NOMO-1 treated with DMSO at 0.1 percent for 48 hours (cell line): ENCODE results near the gene DDIT4.
A peak's percentile ranks its signal among the peaks of the same experiment; 100 is the strongest.
"Not testable (repeated sequence)": the region's sequence is repeated elsewhere in the genome, so short reads cannot be mapped to it uniquely, and the experiment has no call there.

Source experiments
- DNase-seq: peaks from one replicate; lab custom pipeline; 2025; ENCODE audit not compliant: unreplicated experiment; lab: John Stamatoyannopoulos, UW

The DDIT4 gene

DNA sequence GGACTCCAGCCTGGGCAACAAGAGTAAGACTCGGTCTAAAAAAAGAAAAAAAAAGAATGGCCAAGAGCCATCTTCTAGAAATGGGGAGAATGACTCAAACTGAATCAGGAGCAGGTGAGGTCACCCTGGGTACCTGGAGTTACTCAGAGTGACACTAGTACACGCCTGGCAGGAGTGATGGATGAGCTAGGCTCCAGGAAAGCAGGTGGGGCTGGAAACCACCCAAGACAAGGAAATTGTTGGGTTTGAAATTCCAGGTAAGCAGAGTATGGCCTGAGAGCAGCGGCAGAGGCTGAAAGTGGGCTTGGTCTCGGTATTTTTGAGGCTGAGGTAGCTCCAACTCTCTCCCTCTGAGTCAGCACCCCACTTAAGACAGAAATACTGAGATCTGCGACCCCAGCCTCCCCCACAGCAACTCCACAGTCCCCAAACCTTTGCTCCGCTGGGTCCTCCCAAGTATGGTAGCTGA is 18.5 kb downstream of the DDIT4 start:
- no peak for DNase-seq

DNA sequence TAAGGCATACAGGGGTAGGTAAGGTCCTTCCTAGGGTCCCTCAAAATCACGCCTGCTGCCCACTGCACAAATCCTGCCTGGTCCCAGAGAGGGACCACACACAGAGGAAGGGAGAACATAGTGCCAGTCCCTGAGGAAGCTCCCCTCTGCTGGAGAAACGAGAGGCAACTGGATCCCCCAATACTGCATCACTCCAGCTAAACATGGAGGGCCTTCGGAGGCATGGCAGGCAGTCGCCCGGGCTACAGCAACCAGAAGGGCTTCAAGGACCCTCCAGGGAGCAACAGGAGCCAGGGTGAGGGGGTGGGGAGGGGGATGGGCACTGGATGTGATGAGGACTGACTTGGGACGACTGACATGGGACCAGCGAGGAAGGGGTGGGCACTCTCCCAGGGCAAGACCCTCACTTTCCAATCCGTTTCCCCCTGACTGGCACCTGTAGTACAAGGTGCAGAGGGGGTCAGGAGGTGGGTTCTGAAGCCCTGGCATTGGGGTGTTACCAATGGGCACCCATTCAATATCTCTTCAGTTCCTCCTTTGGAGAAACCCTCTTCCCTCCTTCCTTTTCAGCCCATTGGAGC is 21.7 kb downstream of the DDIT4 start:
- no peak for DNase-seq

DNA sequence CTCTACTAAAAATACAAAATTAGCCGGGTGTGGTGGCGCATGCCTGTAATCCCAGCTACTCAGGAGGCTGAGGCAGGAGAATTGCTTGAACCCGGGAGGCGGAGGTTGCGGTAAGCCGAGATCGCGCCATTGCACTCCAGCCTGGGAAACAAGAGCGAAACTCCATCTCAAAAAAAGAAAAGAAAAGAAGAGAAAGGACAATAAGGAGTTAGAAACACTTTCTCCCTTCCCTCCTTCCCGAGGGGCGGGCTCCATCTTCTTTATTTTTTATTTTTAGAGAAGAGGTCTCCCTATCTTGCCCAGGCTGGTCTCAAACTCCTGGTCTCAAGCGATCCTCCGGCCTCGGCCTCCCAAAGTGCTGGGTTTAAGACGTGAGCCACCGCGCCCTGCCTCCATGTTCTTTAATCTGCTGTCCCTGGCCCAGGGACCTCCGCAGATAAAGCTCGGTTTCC is 23.1 kb downstream of the DDIT4 start:
- DNase-seq: not testable (repeated sequence)

DNA sequence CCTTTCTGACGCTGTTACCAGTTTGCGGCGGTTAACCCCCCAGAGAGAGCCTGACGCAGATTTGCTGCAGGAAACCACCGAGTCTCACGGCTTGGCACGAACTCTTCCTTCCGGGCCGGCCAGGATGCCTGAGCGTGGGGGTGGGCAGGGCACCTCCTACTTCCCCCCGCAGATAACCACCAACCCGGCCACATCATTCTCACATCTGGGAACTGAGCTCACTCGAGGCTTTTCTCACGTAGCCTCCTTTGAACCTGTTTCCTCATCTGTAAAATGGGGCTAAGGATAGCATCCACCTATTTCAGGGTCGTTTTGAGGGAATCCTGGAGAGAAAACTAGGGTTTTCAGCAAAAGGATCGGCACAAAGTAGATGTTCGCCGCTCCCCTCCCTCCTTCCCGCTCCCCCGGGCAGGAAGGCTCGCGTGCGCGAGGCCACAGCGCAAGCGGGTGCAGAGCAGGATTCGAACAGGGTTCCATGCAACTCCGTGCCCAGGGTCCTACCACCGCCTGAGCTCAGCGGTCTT is 23.6 kb downstream of the DDIT4 start:
- peak; percentile 96 for DNase-seq

DNA sequence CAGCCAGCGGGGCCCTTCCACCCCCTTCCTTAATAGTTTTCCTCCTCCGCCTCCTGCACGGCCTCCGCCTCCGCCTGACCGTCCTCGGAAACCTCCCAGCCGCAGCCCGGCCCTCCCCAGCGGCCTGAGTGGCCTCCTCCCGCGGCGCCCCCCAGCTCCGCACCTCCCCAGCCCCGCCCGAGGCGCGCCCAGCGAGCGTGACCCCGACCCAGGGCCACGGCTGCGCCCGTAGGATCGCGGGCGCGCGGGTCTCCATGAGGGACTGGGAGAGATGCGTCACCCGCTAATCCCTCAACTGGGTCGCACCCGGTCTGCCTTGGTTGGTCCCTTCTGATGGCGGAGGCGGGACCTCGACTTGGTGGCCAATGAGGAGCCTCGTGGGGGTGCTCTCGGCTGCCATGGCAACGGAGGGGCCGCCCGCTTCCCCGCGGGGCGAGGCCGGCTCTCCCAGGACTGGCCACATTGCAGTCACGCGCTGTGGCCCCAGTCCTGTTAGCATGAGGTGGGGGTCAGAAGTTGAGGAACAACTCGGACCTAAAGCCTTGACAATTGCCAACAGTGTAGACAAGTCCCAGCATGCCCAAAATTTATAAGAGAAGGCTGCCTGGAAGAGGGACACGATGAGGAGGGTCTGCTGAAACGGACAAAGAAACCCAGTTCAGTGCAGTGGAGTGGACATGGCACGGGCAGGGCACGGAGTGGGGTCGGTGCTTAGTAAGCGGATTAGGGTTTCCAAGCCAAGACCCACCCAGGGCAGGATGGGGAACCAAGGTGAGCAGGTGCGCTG is 24.3 kb downstream of the DDIT4 start:
- peak; percentile 96 for DNase-seq

DNA sequence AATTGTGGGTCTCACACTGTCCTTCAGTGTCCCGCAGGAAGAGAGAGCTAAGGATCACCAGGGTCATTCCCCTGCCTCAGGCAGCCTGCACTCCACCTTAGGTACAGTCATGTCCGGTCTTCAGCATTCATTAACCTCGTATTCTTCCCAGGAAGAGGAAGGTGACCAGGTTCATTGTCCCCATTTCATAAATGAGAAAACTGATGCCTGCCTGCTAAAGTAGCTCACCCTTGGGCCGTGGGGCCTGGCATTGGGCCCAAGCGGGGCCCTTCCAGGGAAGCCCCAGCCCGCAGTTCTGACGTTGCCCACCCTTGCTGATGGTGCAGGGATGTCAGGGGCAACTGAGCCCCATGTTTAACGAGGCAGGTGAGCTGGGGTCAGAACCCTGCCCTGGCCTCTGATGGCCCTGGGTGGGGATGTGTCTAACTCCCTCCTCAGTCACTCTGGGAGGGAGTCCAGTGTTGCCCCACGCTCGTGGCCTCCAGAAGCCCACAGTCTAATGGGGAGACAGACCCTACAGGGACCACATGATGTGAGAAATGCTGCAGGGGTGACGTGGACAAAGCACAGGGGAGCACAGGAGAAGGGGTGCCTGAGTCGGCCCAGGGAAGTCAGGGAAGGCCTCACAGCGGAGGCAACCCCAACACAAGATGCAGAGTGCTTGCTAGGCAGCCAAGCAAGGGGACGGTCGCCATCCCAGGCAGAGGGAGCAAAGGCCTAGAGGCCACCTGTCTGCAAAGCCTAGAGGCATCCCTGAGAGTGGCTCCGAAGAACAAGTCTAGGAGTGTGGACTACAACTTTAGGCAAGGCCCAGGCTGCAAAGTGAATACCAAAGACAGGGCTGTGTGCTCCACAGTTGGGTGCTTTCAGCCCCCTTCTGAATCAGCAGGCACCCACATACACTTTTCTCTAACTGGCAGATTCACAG is 25.1 kb downstream of the DDIT4 start:
- DNase-seq: no peak

DNA sequence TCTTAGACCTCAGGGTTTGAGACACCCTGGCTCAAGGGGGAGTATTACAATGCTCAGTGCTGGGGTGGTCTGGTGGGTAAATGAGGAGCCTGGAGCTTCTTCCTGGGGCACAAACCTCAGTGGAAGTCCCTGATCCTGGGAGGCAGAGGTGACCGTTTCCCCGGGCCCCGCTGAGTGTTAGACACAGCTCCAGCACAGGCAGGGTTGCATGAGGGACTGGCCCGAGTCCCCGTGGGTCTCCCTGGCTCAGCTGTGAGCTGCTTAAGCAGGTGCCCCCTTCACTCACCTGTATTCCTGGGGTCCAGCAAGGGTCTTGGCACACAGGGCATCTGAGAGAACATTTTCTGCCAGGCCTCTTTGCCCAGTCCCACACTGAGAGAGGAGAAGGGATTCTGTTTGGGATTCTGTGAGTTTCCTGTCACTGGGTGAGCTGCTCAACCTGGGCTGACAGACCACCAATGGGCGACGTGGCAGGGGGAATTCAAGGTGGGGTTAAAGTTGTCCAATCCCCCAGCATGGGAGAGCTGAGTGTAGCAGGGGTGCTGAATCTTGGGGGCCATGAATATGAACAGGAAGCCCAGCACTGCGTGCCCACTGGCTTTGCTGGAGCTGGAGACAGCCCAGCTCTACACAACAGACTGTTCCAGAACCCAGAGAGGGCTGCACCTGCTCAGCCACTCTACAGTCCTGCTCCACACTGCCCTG is 29.9 kb downstream of the DDIT4 start:
- DNase-seq: no peak

DNA sequence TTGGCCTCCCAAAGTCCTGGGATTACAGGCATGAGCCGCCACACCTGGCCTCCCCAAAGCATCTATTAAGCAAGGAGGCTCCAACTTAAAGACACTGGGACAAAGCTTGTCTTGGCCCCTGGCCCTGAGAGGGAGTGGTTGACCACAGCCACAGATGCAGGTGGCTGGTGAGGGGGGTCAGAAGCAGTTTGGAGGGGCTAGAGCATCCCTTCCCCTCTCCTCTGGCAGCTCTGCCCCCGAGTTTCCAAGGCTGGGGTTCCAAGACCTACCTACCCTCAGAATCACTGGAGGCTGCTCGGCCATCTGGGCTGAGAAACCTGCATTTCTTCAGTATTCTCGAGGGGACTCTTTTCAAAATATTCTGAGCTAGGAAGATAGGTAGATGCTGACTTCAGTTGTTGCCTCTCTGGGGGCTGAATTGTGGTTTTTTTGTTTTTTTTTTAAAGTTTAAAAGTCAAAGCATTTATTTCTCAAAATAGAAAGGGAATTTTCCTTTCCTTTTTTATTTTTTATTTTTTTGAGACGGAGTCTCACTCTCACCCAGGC is 32.6 kb downstream of the DDIT4 start:
- DNase-seq: no peak

DNA sequence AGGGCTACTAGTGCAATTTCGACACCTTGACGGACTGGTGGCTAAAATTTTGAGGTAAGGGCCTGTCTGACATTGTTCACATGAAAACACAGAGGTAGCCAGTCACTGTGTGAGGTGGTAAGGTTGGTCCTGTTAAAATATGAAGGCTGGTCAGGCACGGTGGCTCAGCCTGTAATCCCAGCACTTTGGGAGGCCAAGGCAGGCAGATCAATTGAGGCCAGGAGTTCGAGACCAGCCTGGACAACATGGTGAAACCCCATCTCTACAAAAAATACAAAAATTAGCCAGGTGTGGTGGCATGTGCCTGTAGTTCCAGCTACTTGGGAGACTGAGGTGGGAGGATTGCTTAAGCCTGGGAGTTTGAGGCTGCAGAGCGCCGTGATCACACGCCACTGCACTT is 34.0 kb downstream of the DDIT4 start:
- not testable (repeated sequence) for DNase-seq

DNA sequence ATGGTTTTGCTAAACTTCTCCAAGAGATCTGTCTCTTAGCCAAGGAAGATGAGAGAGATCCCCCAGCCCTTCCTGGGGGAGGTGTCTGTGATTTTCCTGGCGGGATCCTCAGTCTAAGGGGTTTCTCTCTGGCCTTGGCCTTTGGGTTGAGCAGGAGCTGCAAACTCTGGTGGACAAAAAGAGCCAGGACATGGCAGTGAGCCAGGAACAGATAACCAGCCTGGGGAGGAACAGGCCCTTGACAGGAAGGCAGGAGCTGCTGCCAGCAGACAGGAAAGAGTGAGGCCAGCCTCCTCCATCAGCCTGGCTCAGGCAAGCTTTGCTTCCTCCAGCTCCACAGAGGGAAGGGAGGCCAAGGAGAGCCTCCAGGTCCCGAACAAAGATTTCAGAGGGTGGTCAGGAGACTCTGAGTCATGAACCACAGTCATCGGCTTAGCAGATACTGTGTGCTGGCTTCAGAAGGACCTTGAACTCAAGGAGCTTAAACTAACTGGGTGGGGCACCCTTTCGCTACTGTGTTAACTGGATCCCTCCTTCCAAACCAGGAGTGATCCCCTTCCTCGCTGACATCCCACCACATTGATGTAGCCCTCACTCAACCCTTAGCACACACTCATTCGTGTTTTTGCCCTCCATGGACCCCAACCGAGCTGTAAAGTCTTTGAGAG is 34.7 kb downstream of the DDIT4 start:
- DNase-seq: peak; percentile 37

DNA sequence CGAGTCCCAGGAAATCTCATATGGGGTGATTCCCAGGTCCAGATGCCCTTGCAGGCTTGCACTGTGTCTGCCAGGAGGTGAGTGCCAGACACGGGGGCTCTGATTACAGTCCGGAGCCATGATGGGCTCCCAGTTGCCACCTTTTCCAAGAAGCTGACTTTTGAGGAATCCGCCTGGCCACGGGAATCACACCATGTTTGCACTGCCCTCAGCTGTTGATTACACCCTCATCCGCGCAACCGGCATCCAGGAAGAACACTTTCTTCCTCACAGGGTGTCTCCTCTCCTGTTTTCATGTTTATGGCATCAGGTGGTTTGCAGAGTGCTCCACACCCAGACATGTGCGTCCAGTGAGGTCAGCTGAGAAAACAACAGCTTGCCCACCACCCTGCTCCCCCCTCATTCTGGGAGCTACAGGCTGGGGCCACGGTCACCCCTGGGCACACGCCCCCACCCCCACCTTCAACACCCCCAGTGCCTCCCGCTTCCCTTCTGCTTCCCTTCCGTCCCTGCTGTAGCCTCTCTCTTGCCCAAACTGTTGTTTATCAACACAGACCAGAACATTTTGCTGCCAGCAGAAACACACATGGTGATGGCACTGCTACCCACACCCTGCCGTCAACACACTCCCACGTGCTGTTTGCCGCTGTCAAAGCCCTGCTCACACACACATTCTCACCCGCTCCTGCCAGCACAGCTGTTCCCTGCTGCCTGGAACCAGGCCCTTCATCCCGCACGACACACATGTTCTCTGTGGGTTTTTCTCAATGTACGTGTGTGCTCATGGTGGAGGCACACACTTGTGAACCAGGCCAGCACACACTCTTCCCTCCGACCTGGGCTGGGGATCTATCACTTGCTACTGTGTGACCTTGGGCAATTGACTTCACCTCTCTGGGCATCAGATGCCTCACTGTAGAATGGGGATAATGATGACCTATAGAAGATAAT is 35.8 kb downstream of the DDIT4 start:
- DNase-seq: no peak

DNA sequence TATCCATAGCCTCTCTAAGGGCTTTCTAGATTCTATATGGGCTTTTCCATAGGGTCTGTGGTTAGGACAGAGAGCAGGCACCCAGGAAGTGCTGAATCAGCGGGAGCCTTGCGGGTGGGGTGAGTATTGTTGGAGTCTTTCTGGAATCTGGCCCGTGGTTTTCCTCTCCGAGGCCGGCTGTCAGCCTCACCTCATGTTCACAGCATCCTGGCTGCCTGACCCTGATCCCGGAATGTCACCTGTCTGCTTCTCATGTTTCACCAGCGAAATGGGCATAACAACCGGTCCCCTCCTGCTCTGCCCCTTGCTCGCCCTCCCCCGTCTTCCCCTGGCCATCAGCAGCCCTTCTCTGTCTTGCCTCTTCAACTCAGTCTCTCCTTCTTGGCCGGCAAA is 36.5 kb downstream of the DDIT4 start:
- no peak for DNase-seq

DNA sequence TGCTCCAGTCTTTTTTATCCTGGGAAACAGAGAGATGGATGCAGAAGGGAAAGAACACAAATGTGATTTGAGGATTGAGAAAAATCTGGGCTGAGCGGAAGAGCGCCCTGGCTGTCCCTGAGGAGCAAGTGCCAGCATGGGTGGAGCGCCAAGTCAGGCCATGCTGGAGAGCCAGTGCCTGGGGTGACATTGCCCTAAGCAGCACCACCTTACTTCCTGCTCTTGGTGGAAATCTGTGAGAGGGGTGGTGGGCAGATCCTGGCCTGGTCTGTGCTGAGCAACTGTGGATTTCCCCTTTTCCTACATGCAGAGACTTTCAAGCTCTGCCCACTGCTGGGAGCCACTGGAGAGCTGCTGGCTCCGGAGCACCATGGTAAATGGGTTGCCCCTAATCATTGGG is 36.9 kb downstream of the DDIT4 start:
- no peak for DNase-seq

DNA sequence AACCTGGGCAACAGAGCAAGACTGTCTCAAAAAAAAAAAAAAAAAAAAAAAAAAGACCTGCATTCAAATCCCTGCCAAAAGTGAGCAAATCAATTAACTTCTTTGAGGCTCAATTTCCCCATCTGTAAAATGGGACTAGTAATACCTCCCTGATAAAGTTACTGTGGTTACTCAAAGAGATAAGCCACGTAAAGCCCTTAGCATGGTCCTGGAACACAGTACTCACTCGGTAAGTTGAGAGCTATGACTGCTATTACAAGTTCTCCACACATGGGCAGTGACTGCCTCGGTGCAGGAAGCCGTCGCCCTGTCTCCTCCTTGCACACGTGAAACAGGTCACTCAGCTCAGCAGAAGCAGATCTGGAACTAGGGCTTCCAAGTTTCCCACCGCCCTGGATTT is 37.9 kb downstream of the DDIT4 start:
- DNase-seq: no peak

DNA sequence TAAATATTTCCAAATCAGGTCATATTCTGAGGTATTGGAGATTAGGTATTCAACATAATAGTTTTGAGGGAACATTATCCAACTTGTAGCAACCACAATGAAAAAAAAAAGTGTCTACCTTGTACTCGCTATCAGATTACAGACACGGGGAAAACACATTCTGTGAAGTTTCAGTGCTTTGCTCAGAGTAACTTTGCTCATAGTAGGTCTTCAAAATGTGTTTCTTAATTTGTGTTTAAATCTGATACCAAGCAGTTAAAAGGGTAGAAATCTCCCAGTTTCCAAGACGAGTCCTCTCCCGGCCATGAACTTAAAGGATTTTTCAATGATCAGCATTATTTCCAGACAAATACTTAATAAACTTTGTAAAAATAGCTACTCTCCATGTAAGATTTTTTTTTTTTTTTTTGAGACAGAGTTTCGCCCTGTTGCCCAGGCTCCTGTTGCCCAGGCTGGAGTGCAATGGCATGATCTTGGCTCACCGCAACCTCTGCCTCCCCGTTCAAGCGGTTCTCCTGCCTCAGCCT is 39.2 kb downstream of the DDIT4 start:
- DNase-seq: no peak

DNA sequence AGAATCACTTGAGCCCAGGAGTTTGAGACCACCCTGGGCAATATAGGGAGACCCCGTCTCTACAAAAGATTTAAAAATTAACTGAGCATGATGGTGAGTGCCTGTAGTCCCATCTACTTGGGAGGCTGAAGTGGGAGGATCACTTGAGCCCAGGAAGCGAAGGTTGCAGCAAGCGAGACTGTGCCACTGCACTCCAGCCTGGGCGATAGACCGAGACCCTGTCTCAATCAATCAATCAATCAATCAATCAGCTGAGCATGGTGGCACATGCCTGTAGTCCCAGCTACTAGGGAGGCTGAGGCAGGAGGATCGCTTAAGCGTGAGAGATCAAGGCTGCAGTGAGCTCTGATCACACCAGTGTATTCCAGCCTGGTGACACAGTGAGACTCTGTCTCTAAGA is 40.5 kb downstream of the DDIT4 start:
- no peak for DNase-seq

DNA sequence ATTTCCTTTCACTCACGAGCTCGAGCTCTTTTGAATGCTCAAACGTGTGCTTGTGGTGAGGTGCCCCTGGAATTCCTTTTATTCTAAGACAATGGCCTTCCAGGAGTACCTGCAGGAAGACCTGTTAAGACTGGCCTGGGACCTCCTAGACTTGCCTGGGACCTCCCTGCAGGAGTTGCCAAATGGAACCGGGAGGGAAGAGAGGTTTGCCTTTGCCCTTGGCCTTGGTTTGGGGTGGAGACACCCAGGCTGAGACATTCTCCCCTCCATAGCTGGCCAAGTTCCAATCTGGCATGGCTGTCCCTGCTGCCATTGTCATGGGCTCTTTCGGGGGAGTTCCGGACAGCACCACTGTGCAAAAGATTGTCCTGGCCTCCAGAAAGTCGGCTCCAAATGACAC is 41.3 kb downstream of the DDIT4 start:
- DNase-seq: no peak

DNA sequence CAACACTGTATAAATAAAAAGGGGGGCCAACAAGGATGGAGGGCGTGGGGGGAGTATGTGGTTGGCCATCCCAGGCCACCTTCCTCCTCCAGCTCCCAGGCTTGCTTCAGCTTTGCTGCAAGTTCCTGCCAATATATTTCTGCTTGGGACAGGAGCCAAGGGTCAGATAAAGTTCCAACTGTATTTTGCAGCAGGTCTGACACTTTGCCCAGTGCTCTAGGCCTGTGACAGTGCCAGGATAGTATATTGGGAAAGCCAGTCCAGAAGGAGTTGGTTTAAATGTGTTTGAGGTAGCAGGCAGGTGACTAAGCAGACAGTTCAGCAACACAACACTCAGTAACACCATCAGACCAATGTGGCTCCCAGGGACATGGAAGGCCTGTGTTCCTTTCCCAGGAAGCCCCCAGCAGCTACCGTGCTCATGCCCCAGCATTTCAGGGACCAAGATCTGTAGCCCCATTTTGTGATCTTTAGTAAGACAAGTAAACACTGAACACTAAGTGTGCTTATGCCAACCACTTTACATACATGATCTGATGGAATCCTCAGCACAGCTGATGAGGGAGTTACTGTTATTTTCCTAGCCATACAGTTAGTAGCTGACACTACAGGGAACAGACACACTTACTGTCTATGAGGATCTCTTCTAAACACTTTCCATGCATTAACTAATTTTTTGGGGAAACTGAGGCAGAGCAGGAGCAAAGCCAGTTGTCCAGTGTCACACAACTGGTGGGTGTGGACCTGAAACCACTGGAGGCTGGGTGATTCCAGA is 42.1 kb downstream of the DDIT4 start:
- DNase-seq: no peak
